DND-41 (cell line): ENCODE measurements around the gene GNB5.

ENCODE experiments used
- ATAC-seq: fragments of 200-7000 bp; cut with Tn5 transposase; 3 replicates; pipeline ENCODE4 v1.9.1; 2021; ENCODE audit warnings: low read depth; ENCODE audit not compliant: insufficient read depth
- DNase-seq: peaks from one replicate; pipeline ENCODE4 v3.0.0-alpha.2; 2020
- H2AFZ ChIP-seq: 2 replicates; pipeline ENCODE4 v1.6.0; 2012; ENCODE audit warnings: low read depth, low read length
- H3K27ac ChIP-seq: 2 replicates; pipeline ENCODE4 v1.5.1; 2012; ENCODE audit warnings: low read length, inconsistent platforms
- H3K27me3 ChIP-seq: fragments of 200-600 bp; sonication (generic); 2 replicates; pipeline ENCODE4 v1.6.0; 2012; ENCODE audit warnings: low read length, mild to moderate bottlenecking, inconsistent platforms; ENCODE audit not compliant: insufficient read depth, poor library complexity
- H3K36me3 ChIP-seq: 2 replicates; pipeline ENCODE4 v1.5.1; 2012; ENCODE audit warnings: low read length, inconsistent platforms; ENCODE audit not compliant: insufficient read depth
- H3K4me1 ChIP-seq: 2 replicates; pipeline ENCODE4 v1.5.1; 2012; ENCODE audit warnings: mild to moderate bottlenecking, low read length; ENCODE audit not compliant: insufficient read depth
- H3K4me2 ChIP-seq: 2 replicates; pipeline ENCODE4 v1.6.0; 2012; ENCODE audit warnings: mild to moderate bottlenecking, moderate library complexity, low read length, inconsistent platforms; ENCODE audit not compliant: insufficient read depth
- H3K4me3 ChIP-seq, 2 experiments: fragments of 200-600 bp in 1 of 2; shearing (Covaris generic) in 1 of 2; 2 replicates each; pipeline ENCODE4 v1.5.1; 2012 to 2016; ENCODE audit warnings: inconsistent platforms in 2 of 2, low read length in 2 of 2, mild to moderate bottlenecking in 2 of 2, low read depth in 1 of 2, moderate library complexity in 1 of 2
- H3K79me2 ChIP-seq: 2 replicates; pipeline ENCODE4 v1.6.0; 2012; ENCODE audit warnings: low read length, inconsistent platforms; ENCODE audit not compliant: insufficient read depth
- H3K9ac ChIP-seq: 2 replicates; pipeline ENCODE4 v1.6.0; 2012; ENCODE audit warnings: low read depth, mild to moderate bottlenecking, inconsistent platforms, low read length, moderate library complexity
- H3K9me3 ChIP-seq: 2 replicates; pipeline ENCODE4 v1.5.1; 2012; ENCODE audit warnings: low read length, moderate library complexity, mild to moderate bottlenecking, inconsistent platforms; ENCODE audit not compliant: insufficient read depth, severe bottlenecking
- H4K20me1 ChIP-seq: 2 replicates; pipeline ENCODE4 v1.6.0; 2012; ENCODE audit warnings: low read length; ENCODE audit not compliant: insufficient read depth
- CTCF ChIP-seq: IDR thresholded peaks from 2 replicates; pipeline ENCODE4 v1.5.1; 2012; ENCODE audit warnings: borderline replicate concordance, low read length, moderate library complexity, mild to moderate bottlenecking; ENCODE audit not compliant: poor library complexity, severe bottlenecking; ENCODE audit errors: extremely low read depth
- EZH2 ChIP-seq: IDR thresholded peaks from 3 replicates; pipeline ENCODE4 v1.6.1; 2012; ENCODE audit warnings: borderline replicate concordance, low read depth, mild to moderate bottlenecking, moderate library complexity, low read length, inconsistent platforms; ENCODE audit not compliant: severe bottlenecking

Gene GNB5

GRCh38 chr15:52134502-52135144 is 56.6 kb downstream of the GNB5 start:
- no peaks in the 10 kb centered on the region for H4K20me1 ChIP-seq
- ATAC-seq: no peak
- no peak for DNase-seq

GRCh38 chr15:52133510-52134220 is 57.5 kb downstream of the GNB5 start:
- no peak overlapping the region for H3K4me2 ChIP-seq
- H3K9ac ChIP-seq: no peak overlapping the region
- H3K36me3 ChIP-seq: peaks cover 7% of the 10 kb centered on the region
- no peak overlapping the region for H3K4me3 ChIP-seq
- DNase-seq (no peak), ATAC-seq (no peak)
- H3K9me3 ChIP-seq: no peaks in the 10 kb centered on the region
- H3K4me1 ChIP-seq: no peaks in the 10 kb centered on the region
- no peaks in the 10 kb centered on the region for H4K20me1 ChIP-seq
- no peaks in the 10 kb centered on the region for H3K27me3 ChIP-seq
- no peak for TF ChIP-seq CTCF
- no peak for TF ChIP-seq EZH2
- H3K27ac ChIP-seq: no peak overlapping the region
- H3K79me2 ChIP-seq: no peaks in the 10 kb centered on the region
- H2AFZ ChIP-seq: no peak overlapping the region

More at GRCh38 chr15:52134502-52135144, 56.6 kb downstream of the GNB5 start:
- Histone ChIP-seq H3K36me3 (peaks cover 7% of the 10 kb centered on the region), H3K27ac (no peak overlapping the region), H2AFZ (no peak overlapping the region), H3K9ac (no peak overlapping the region), H3K4me3 (no peak overlapping the region), H3K27me3 (no peaks in the 10 kb centered on the region), H3K9me3 (no peaks in the 10 kb centered on the region), H3K79me2 (no peaks in the 10 kb centered on the region), H3K4me1 (no peaks in the 10 kb centered on the region), H3K4me2 (no peak overlapping the region)
- TF ChIP-seq CTCF: no peak
- TF ChIP-seq EZH2: no peak

- H3K27me3 ChIP-seq: no peaks in the 10 kb centered on the region
- no peaks in the 10 kb centered on the region for H4K20me1 ChIP-seq
- no peak overlapping the region for H3K4me2 ChIP-seq
- no peaks in the 10 kb centered on the region for H3K9me3 ChIP-seq
- H2AFZ ChIP-seq: no peak overlapping the region
- no peak overlapping the region for H3K27ac ChIP-seq
- TF ChIP-seq EZH2 (no peak), CTCF (no peak)
- H3K79me2 ChIP-seq: no peaks in the 10 kb centered on the region
- DNase-seq (no peak), ATAC-seq (no peak)
- no peak overlapping the region for H3K4me3 ChIP-seq
- no peak overlapping the region for H3K9ac ChIP-seq
- H3K4me1 ChIP-seq: no peaks in the 10 kb centered on the region
- H3K36me3 ChIP-seq: peaks cover 7% of the 10 kb centered on the region
Observed at GRCh38 chr15:52132066-52132465, 59.1 kb downstream of the GNB5 start.
